Omental fat pad (tissue), 4 donors: Measurements from ENCODE around the gene ATP1A4. TPM values are rescaled to one million over a fixed set of nuclear protein-coding genes. Genes with fewer than 3 reads are reported as not detected.

ENCODE experiments used
- ATAC-seq: fragments of 150-250 bp; one replicate; pipeline ENCODE4 v1.9.1; 2016; ENCODE audit warnings: mild to moderate bottlenecking, moderate library complexity; ENCODE audit not compliant: low FRiP score
- DNase-seq: peaks from one replicate; pipeline ENCODE4 v3.0.0-alpha.2; 2019; ENCODE audit warnings: low spot score
- CTCF ChIP-seq, 3 donors: fragments of 450-650 bp; IDR thresholded peaks; one replicate each; pipeline ENCODE4 v1.5.1; 2016 to 2017; ENCODE audit warnings: antibody characterized with exemption in 3 of 3, mild to moderate bottlenecking in 3 of 3, moderate library complexity in 2 of 3
- total RNA-seq, 4 donors: library from RNA; depleted of rRNA; stranded (reverse); fragments of >200 nt; gene quantifications; one replicate each; pipeline ENCODE4 v1.1.0, GENCODE V29; 2016

ATP1A4 gene
- total RNA-seq, 4 donors from 2014 or later, result 0.47 to 1.6 TPM; not detected in 2

- ATAC-seq (no peak), DNase-seq (no peak)
- no peak for TF ChIP-seq CTCF (IDR thresholded peaks at IDR 0.05)
Observed at GRCh38 chr1:160129046-160129445, 22.4 kb upstream of the ATP1A4 start.

- no peak for TF ChIP-seq CTCF (IDR thresholded peaks at IDR 0.05)
- ATAC-seq (no peak), DNase-seq (no peak)
Observed at GRCh38 chr1:160129558-160129957, 21.8 kb upstream of the ATP1A4 start.

GRCh38 chr1:160129966-160130365, 21.4 kb upstream of the ATP1A4 start:
- no peak for DNase-seq
- no peak for ATAC-seq
- no peak for TF ChIP-seq CTCF (IDR thresholded peaks at IDR 0.05)

GRCh38 chr1:160130486-160130885, 20.9 kb upstream of the ATP1A4 start:
- no peak for DNase-seq
- ATAC-seq, result no peak
- no peak for TF ChIP-seq CTCF (IDR thresholded peaks at IDR 0.05)

GRCh38 chr1:160130939-160131338, 20.5 kb upstream of the ATP1A4 start:
- no peak for TF ChIP-seq CTCF (IDR thresholded peaks at IDR 0.05)
- DNase-seq, result no peak
- no peak for ATAC-seq

GRCh38 chr1:160131803-160132565, 19.4 kb upstream of the ATP1A4 start:
- DNase-seq, result no peak
- TF ChIP-seq CTCF (IDR thresholded peaks at IDR 0.05), result no peak
- ATAC-seq, result no peak
